ENCODE results near the gene LOXL3. TPM values are rescaled to one million over a fixed set of nuclear protein-coding genes. Genes with fewer than 3 reads are reported as not detected.

The LOXL3 gene
- total RNA-seq, 1 experiment from 2014 or later, result 10.4 TPM

- no peak for DNase-seq (ENCODE audit: low read depth in 1 of 2, low spot score in 2 of 2)
- Histone ChIP-seq H3K4me3 (no peak overlapping the region), H3K36me3 (peaks cover 29% of the 10 kb centered on the region), H3K4me1 (replicated peaks) (peaks cover 9% of the 10 kb centered on the region), H3K9me3 (replicated peaks) (no peaks in the 10 kb centered on the region), H3K27me3 (replicated peaks) (no peaks in the 10 kb centered on the region), H3K27ac (no peak overlapping the region)
Observed at GRCh38 chr2:74533464-74533863, 20.3 kb downstream of the LOXL3 start.

GRCh38 chr2:74532222-74532621, 21.5 kb downstream of the LOXL3 start:
- H3K27ac ChIP-seq, result no peak overlapping the region
- no peaks in the 10 kb centered on the region for H3K27me3 ChIP-seq (replicated peaks)
- H3K36me3 ChIP-seq, result peaks cover 41% of the 10 kb centered on the region
- no peak for DNase-seq (ENCODE audit: low read depth in 1 of 2, low spot score in 2 of 2)
- no peaks in the 10 kb centered on the region for H3K9me3 ChIP-seq (replicated peaks)
- no peak overlapping the region for H3K4me3 ChIP-seq
- H3K4me1 ChIP-seq (replicated peaks), result peaks cover 13% of the 10 kb centered on the region

- Histone ChIP-seq H3K4me1 (replicated peaks) (peaks cover 13% of the 10 kb centered on the region), H3K36me3 (peaks cover 46% of the 10 kb centered on the region), H3K27me3 (replicated peaks) (no peaks in the 10 kb centered on the region), H3K4me3 (no peak overlapping the region), H3K27ac (no peak overlapping the region), H3K9me3 (replicated peaks) (no peaks in the 10 kb centered on the region)
- no peak for DNase-seq (ENCODE audit: low read depth in 1 of 2, low spot score in 2 of 2)
Observed at GRCh38 chr2:74531666-74532065, 22.1 kb downstream of the LOXL3 start.

DNA sequence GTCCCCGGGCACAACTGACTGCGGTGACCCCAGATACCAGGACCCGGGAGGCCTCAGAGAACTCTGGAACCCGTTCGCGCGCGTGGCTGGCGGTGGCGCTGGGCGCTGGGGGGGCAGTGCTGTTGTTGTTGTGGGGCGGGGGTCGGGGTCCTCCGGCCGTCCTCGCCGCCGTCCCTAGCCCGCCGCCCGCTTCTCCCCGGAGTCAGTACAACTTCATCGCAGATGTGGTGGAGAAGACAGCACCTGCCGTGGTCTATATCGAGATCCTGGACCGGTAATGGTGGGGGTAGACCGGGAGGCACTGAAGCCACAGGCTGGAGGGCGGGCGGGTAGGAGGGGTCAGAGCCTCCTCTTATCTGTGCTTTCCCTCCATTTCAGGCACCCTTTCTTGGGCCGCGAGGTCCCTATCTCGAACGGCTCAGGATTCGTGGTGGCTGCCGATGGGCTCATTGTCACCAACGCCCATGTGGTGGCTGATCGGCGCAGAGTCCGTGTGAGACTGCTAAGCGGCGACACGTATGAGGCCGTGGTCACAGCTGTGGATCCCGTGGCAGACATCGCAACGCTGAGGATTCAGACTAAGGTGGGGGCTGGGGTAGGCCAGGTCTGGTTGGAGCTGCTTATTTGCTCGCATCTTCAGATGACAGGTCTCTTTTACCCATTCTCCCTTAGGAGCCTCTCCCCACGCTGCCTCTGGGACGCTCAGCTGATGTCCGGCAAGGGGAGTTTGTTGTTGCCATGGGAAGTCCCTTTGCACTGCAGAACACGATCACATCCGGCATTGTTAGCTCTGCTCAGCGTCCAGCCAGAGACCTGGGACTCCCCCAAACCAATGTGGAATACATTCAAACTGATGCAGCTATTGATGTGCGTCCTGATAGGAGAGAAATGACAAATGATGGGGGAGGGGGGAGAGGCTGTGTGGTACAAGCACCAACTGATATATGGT, 23.2 kb downstream of the LOXL3 start:
- Histone ChIP-seq H3K36me3 (peaks cover 58% of the 10 kb centered on the region), H3K27ac (peak overlapping the region; percentile 14; the same call in 1 of the 2 replicates), H3K27me3 (replicated peaks) (no peaks in the 10 kb centered on the region), H3K9me3 (replicated peaks) (no peaks in the 10 kb centered on the region), H3K4me3 (peak overlapping the region; percentile 84), H3K4me1 (replicated peaks) (peaks cover 13% of the 10 kb centered on the region)
- DNase-seq (ENCODE audit: low read depth in 1 of 2, low spot score in 2 of 2), result peak in 1 of 2 experiments; percentile 43

DNA sequence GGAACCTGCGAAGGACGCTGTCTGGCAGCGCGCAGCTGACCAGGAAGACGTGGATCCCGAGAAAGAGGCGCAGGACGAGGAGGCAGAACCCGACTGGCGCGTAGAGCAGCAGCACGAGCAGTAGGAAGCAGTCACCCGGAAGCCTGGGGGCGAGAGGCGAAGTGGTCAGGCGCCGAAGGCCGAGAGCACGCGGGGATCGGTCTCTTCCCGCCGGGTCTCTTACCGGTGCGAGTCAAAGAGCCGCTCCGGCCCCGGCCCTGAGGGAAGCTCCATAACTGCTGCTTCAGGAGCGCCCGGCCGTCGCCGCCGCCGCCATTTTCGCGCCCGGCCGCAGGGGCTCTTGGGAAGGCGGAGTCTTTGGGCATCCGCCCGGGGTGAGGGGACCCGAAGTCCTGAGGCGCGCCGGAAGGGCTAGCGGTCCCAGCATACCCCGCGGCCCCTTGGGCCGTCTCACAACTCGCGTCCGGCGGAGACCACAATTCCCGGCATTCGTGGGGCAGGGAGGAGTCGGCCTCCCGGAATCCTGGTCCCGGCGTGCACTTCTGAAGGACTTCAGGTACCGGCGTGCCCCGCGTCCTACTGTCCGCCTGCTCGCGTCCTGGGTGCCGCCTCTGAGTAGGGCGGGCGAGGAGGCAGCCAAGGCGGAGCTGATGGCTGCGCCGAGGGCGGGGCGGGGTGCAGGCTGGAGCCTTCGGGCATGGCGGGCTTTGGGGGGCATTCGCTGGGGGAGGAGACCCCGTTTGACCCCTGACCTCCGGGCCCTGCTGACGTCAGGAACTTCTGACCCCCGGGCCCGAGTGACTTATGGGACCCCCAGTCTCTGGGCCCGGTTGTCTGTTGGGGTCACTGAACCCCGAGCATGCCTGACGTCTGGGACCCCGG, 24.1 kb downstream of the LOXL3 start, which contains the start of the genes AUP1 and HTRA2:
Gene AUP1, minus strand, starts transcription at position 350 of the 882 bp plus-strand sequence. Its CDS starts 77 bp downstream, at position 273.
Gene HTRA2, plus strand, starts transcription at position 577 of the 882 bp plus-strand sequence. Its CDS starts 74 bp downstream, at position 651.
- Histone ChIP-seq H3K27me3 (replicated peaks) (no peaks in the 10 kb centered on the region), H3K36me3 (peaks cover 60% of the 10 kb centered on the region), H3K9me3 (replicated peaks) (no peaks in the 10 kb centered on the region), H3K4me1 (replicated peaks) (peaks cover 13% of the 10 kb centered on the region), H3K4me3 (peak within 1 kb of the TSS; percentile 84), H3K27ac (peak within 1 kb of the TSS; percentile 76)
- peak; percentile 97 to 99 for DNase-seq (ENCODE audit: low read depth in 1 of 2, low spot score in 2 of 2)

DNA sequence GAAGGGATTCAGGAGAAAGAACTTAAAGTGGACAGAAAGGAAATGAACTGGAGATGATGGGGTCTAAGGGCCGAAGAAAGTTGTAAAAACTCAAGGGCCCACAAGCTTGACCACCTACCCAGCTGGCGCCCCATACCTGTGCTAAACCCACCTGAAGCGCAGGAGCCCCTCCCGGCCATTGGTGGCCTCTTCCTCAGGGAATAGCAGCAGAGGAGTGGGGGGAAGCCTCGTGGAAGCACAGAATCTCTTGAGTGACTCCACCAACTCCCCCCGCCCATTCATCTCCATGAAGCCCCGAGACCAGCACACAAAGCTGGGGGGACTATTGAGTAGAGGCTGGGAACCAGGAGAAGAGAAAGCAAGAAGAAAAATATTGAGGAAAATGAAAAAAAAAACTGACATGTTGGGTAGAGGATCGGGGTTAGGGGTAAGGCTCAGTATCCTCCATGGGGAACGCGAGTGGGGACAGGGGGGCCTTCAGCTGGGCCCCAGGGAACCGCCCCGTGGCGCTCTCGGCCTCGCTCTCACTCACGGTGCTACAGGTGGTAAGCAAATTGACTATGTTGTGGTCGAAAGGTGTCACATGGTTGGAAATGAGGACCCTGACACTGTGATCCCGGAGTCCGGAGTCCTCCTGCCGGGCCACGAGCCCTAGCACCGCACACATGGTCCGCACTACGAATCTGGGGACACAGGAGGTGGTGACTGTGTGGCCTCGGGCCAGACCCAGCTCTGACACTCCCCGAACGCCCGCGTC, 25.0 kb downstream of the LOXL3 start:
- H3K27ac ChIP-seq, result peak overlapping the region; percentile 76
- H3K9me3 ChIP-seq (replicated peaks), result no peaks in the 10 kb centered on the region
- H3K4me1 ChIP-seq (replicated peaks), result peaks cover 13% of the 10 kb centered on the region
- no peaks in the 10 kb centered on the region for H3K27me3 ChIP-seq (replicated peaks)
- H3K36me3 ChIP-seq, result peaks cover 60% of the 10 kb centered on the region
- H3K4me3 ChIP-seq, result peak overlapping the region; percentile 84
- DNase-seq (ENCODE audit: low read depth in 1 of 2, low spot score in 2 of 2), result no peak

- Histone ChIP-seq H3K4me3 (no peak overlapping the region), H3K36me3 (peaks cover 54% of the 10 kb centered on the region), H3K27me3 (replicated peaks) (no peaks in the 10 kb centered on the region), H3K27ac (no peak overlapping the region), H3K4me1 (replicated peaks) (peaks cover 13% of the 10 kb centered on the region), H3K9me3 (replicated peaks) (no peaks in the 10 kb centered on the region)
- DNase-seq (ENCODE audit: low read depth in 1 of 2, low spot score in 2 of 2), result no peak
Observed at GRCh38 chr2:74527741-74528140, 26.0 kb downstream of the LOXL3 start.

DNA sequence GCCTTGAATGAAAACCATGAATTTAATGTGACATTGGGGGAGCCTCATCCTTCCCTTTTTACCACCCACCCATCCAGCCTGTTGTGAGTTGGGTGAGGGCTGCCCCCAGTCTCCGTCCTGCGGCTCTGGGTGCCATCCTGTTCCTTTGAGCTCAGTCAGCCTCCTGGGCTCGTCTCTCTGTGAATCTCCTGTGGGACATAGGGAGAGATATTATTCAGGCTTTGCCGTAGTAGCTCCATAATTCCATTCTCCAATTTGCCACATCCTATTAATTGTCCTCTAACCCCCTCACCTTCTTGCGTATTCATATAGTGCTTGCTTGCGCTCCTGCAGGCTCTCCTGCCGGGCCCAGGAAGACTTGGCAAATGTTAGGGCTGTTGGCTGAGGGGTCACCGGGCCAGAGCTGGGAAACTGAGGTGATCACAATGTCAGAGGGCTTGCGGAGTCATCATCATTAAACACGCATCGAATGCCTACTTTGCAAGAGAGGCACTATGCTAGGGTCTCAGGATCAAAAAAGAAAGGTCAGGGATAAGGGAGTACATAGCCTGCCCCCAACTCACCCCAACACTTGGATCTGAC, 27.0 kb downstream of the LOXL3 start:
- 0 out of 2 replicates have a peak, but pooled peaks cover 2% of the 10 kb centered on the region for H3K27me3 ChIP-seq (replicated peaks)
- H3K4me3 ChIP-seq, result no peak overlapping the region
- H3K9me3 ChIP-seq (replicated peaks), result no peaks in the 10 kb centered on the region
- no peak for DNase-seq (ENCODE audit: low read depth in 1 of 2, low spot score in 2 of 2)
- no peak overlapping the region for H3K27ac ChIP-seq
- H3K36me3 ChIP-seq, result peaks cover 46% of the 10 kb centered on the region
- H3K4me1 ChIP-seq (replicated peaks), result peaks cover 13% of the 10 kb centered on the region

- 0 out of 2 replicates have a peak, but pooled peaks cover 4% of the 10 kb centered on the region for H3K27me3 ChIP-seq (replicated peaks)
- peaks cover 12% of the 10 kb centered on the region for H3K4me1 ChIP-seq (replicated peaks)
- peaks cover 39% of the 10 kb centered on the region for H3K36me3 ChIP-seq
- no peak within 1 kb of the TSS for H3K4me3 ChIP-seq
- no peaks in the 10 kb centered on the region for H3K9me3 ChIP-seq (replicated peaks)
- DNase-seq (ENCODE audit: low read depth in 1 of 2, low spot score in 2 of 2), result no peak
- no peak within 1 kb of the TSS for H3K27ac ChIP-seq
Observed at GRCh38 chr2:74525717-74526648, 27.8 kb downstream of the LOXL3 start, which contains the start of gene DQX1. Gene DQX1 (minus strand): TSS chr2:74526231. CDS start chr2:74525729, 502 bp downstream.

DNA sequence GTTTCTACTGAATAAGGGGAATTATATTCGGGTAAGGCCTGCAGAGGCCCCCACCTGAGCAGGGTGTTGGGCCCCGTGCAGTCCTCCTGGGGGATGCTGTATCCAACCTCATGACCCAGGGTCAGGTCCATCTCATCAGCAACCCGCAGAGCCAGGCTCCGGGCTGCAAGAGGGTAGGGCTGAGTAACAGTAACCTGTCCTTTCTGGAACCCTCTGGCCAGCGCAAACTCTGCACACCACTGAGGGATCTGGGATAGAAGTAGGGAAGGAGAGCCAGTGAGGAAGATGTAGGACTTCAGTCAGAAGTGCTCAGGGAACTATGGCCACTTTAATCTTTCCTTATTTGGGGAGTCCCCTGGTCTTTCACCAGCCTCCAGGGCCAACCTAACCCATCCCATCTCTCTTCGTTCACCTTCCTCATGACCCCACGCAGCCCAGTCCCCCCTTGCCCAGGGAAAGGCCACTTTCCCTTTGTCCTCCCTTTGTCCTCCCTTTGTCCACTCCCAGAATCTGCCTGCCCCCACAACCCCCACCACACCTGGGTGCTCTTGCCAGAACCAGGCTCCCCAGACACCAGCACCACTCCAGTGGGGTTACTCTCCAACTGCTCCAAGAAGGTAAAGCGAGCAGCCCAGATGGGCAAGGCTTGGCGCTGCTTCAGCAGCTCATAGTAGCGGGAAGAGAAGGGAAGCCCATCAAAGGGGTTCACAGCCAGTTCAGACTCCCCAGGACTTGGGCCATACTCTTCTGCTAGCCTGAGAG, 28.6 kb downstream of the LOXL3 start:
- no peak overlapping the region for H3K4me3 ChIP-seq
- H3K27me3 ChIP-seq (replicated peaks), result peaks cover 10% of the 10 kb centered on the region; the same call in 1 of the 2 replicates
- H3K9me3 ChIP-seq (replicated peaks), result no peaks in the 10 kb centered on the region
- no peak for DNase-seq (ENCODE audit: low read depth in 1 of 2, low spot score in 2 of 2)
- no peak overlapping the region for H3K27ac ChIP-seq
- H3K36me3 ChIP-seq, result peaks cover 37% of the 10 kb centered on the region
- H3K4me1 ChIP-seq (replicated peaks), result peaks cover 6% of the 10 kb centered on the region

DNA sequence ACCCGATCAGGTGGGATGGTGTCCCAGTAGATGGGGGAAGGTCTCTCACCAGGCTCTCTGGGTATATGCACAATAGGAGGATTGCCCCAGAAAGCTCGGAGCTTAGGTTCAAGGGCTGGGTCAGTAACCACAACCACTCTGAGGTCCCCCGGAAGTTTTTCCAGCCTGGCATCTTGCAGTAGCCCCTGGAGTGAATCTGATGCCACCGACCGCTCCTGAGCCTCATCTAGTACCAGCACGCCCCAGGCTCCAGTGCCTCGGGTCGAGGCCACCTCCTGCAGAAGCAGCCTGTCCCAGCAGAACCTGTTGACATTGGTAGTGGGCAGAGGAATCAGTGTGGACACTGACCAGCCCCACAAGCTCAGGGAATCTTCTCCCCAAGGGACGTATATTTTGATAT, 29.7 kb downstream of the LOXL3 start:
- peaks cover 21% of the 10 kb centered on the region for H3K27me3 ChIP-seq (replicated peaks)
- peaks cover 33% of the 10 kb centered on the region for H3K36me3 ChIP-seq
- DNase-seq (ENCODE audit: low read depth in 1 of 2, low spot score in 2 of 2), result no peak
- no peaks in the 10 kb centered on the region for H3K9me3 ChIP-seq (replicated peaks)
- no peak overlapping the region for H3K27ac ChIP-seq
- no peak overlapping the region for H3K4me3 ChIP-seq
- peaks cover 6% of the 10 kb centered on the region for H3K4me1 ChIP-seq (replicated peaks)

All from SJSA1 (cell line).